Stomach (tissue), 4 donors: ENCODE results near the gene LRRC49.

Experiments
- CTCF ChIP-seq, 7 experiments: fragments of 450-650 bp in 4 of 7; fragments of 200-600 bp in 3 of 7; sonication (generic) in 3 of 7; IDR thresholded peaks; one replicate each; pipeline ENCODE4 v1.5.1; 2016 to 2019; ENCODE audit warnings: antibody characterized with exemption in 7 of 7, control low read depth in 2 of 7, mild to moderate bottlenecking in 1 of 7
- EP300 ChIP-seq: sonication (generic); formaldehyde crosslinking; IDR thresholded peaks from one replicate; pipeline ENCODE4 v1.6.1; 2017; ENCODE audit warnings: antibody characterized with exemption
- POLR2A ChIP-seq, 4 donors: fragments of 450-650 bp; IDR thresholded peaks; one replicate each; pipeline ENCODE4 v1.6.1; 2016; ENCODE audit warnings: antibody characterized with exemption in 4 of 4, control low read depth in 2 of 4, mild to moderate bottlenecking in 1 of 4, moderate library complexity in 1 of 4

DNA sequence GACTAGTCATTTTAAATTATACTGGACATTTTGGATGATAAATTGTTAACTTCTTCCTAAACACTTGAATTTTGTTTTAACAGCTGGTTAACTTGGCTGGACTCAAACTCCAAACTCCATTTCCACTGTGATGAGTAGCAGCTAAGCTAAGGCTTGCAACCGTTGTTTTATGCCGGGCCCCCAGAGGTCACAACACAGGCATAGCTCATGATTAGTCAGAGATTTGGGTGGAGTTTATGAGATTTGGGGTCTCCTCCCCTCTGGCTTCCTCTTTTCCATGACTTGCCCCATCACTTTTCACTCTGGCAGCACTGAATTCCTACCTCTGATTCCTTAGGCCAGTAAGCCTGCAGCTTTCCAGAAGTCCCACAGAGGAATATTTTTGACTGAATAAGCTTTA lies 13.2 kb upstream of the LRRC49 start:
- TF ChIP-seq CTCF (IDR thresholded peaks at IDR 0.05) (no peak), POLR2A (IDR thresholded peaks at IDR 0.05) (no peak), EP300 (no peak)
